ENCODE data around the gene NKD2.
"Not testable (repeated sequence)": the region's sequence is repeated elsewhere in the genome, so short reads cannot be mapped to it uniquely, and the experiment has no call there.

Gene NKD2, protein sequence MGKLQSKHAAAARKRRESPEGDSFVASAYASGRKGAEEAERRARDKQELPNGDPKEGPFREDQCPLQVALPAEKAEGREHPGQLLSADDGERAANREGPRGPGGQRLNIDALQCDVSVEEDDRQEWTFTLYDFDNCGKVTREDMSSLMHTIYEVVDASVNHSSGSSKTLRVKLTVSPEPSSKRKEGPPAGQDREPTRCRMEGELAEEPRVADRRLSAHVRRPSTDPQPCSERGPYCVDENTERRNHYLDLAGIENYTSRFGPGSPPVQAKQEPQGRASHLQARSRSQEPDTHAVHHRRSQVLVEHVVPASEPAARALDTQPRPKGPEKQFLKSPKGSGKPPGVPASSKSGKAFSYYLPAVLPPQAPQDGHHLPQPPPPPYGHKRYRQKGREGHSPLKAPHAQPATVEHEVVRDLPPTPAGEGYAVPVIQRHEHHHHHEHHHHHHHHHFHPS

GRCh38 chr5:1008451-1009358 lies at the start of gene NKD2:
Gene NKD2 (plus strand): TSS chr5:1008802. CDS start chr5:1009058, 256 bp downstream.
- peak; percentile 10 for DNase-seq (ENCODE audit: low spot score)

DNA sequence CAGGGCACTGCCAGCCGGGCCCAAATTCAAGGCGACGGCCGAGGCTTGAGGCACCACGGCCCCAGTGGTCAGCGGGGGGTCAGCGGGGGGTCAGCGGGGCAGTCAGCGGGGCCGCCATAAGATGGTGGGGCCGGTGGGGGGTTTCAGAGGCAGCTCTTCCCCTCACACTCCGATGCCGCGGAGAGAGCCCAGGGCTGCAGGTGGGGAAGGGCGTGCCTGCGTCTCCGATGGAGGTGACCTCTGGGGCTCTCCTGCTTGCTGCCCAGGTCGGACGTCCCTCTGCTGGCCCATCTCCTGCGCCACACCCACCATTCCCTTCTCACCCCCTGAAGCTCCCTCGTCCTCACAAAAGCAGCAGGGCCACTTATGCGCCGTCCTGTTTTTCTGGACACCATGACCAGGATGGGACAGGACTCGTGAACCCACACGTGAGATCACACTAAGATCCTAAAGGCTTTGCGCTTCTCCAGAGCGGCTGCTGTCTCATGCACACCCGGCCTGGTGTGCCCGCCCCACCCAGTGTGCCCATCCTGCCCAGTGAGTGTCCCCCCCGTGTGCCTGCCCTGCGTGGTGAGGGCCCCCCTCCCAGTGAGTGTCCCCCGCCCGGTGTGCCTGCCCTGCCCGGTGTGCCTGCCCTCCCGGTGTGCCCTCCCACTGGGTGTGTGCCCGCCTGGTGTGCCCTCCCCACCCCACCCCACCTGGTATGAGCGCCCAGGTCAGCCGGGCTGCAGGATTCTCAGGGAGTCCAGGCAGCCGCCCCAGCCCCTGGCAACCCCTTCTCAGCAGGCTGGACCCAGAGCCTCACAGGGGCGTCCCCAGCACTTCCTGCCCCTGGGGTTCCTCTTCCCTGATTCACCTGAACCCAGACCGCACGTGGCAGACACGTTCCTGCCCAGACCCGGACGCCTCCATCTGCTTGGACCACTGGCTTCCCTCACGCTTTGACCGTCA lies 48.7 kb upstream of the NKD2 start:
- no peak for DNase-seq (ENCODE audit: low spot score)

GRCh38 chr5:960551-960950 lies 48.1 kb upstream of the NKD2 start:
- no peak for DNase-seq (ENCODE audit: low spot score)

DNA sequence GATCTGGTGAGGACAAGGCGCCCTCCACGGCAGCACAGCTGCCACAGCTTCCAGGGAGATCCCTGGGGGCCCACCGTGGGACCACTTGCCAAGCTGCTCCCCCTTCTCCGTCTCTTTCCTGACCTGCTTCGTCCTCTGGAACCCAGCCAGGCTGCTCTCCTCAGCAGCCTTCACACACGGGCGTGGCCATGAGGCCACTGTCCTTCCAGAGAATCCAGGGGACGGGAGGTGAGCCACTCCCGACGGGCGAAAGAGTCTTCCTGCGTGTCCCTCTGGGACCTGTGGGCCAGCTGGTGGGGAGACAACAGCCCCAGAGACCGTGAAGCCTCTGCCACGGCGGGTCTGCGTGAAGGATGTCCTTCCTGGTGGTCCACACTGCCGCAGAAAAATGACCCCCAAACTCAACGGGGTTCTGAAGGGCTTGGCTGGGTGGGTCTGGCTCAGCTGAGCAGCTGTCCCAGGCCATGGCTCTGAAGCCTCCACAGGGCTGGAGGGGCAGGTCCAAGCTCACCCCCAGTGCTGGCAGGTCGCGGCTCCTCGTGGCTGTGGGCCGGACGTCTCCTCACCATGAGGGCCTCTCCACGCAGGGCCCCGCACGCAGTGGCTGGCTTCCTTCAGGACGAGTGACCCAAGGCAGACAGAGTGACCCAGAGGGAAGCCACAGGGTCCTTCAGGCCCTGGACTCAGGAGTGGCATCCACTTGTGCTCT lies 47.4 kb upstream of the NKD2 start:
- no peak for DNase-seq (ENCODE audit: low spot score)

- no peak for DNase-seq (ENCODE audit: low spot score)
These were observed 46.8 kb upstream of the NKD2 start for GRCh38 chr5:961711-962240.

DNA sequence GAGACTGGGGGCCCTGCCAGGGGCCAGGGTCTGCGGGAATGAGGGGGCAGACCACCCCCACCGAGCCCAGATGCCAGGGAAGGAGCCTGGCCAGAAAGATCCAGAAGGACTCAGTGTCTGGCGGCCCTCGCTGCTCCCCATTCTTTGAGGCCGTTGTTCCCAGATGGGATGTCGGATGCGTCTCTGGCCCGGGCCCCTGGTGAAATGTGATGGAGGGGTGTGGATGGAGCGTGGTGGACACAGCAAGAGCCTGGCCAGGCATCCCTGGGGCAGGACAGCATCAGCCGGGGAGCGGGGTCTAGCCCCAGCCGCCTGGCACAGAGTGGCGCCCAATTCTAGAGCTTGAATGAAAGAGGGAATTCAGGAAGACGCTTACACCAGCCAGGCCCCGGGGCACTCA lies 46.2 kb upstream of the NKD2 start:
- no peak for DNase-seq (ENCODE audit: low spot score)

- DNase-seq (ENCODE audit: low spot score): no peak
These were observed 45.8 kb upstream of the NKD2 start for GRCh38 chr5:962801-963200.

DNA sequence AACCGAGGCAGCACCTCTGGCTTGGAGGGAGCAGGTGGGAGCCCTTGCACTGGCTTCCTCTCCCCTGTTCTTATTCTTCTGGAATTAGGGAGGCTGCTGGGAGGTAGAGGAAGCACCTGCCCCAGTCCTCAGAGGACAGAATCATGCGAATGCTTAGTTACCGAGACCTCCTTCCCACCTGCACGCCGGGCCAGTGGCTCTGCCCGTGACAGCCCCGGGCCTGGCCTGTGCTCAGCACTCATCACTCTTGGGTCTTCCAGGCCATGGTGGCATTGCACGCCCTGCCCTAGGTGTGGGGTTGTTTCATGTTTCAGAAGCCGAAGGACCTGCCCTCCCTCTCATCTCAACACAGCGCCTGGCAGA lies 45.3 kb upstream of the NKD2 start:
- no peak for DNase-seq (ENCODE audit: low spot score)

DNA sequence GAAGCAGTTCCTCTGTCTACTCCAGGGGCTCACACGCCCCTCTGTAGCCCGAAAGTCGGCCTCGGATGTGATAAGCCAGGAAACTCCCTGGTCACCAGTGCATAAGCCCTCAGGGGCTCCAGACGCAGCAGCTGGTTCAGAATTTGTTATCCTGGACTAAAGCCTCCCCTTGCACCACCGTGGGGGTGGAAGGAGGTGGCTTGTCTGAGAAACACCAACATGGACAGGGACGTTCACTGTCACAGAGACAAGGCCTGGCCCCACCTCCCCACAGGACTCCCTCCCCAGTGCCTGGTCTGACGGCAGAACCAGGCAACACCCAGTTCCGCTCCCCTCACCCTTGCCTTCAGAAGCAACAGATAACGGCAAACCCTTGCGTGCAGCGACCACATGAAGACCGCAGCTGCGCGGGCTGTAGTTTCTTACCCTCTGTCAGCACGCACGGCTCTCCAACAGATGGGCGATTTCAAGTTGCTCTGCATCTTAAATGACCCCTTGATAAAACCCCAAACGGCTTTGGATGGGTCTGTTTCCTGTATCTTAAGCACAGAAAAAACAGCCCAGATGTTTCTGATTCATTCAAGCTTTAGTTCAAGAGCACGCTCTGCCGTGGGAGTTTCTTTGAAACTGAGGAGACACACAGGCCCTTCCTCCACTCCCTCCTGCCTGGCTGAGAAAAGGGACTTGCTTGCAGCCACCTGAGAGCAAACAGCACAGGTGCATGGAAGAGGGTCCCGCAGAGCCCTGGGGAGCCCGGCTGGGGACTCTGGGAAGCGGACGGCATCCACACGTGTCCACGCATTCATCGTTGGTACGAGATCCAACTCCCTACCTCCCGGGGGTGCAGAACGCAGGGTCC lies 44.7 kb upstream of the NKD2 start:
- DNase-seq (ENCODE audit: low spot score): no peak

- no peak for DNase-seq (ENCODE audit: low spot score)
These were observed 43.8 kb upstream of the NKD2 start for GRCh38 chr5:964821-965220.

- DNase-seq (ENCODE audit: low spot score): no peak
These were observed 42.8 kb upstream of the NKD2 start for GRCh38 chr5:965604-966344.

- DNase-seq (ENCODE audit: low spot score): no peak
These were observed 42.3 kb upstream of the NKD2 start for GRCh38 chr5:966345-966710.

- no peak for DNase-seq (ENCODE audit: low spot score)
These were observed 41.7 kb upstream of the NKD2 start for GRCh38 chr5:966941-967340.

DNA sequence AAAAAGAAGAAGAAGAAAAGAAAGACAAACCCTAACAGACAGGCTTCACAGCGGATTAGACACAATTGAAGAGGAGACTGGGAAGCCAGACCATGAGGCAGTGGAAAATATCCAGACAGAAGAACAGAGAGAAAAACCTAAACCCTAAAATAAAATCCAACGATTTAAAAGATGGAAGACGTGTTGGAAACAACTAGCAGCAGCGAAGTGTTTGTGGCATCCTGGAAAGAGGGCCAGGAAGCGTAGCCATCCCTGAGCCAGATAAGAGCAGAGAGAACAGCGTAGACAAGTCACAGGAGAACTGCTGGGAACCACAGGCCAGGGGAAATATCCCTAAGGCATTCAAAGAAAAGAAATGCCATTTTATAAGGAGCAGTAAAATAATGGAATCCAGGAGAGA lies 39.7 kb upstream of the NKD2 start:
- DNase-seq (ENCODE audit: low spot score): no peak

- DNase-seq (ENCODE audit: low spot score): no peak
These were observed 39.2 kb upstream of the NKD2 start for GRCh38 chr5:969408-969839.

DNA sequence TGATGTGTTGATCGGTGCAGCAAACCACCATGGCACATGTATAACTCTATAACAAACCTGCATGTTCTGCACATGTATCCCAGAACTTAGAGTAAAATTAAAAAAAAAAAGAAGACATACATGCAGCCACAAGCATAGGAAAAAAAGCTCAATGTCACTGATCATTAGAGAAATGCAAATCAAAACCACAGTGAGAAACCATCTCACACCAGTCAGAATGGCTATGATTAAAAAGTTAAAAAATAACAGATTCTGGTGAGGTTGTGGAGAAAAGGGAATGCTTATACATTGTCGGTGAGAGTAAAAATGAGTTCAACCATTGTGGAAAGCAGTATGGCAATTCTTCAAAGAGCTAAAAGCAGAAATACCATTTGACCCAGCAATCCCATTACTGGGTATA lies 36.0 kb upstream of the NKD2 start:
- DNase-seq (ENCODE audit: low spot score): not testable (repeated sequence)

DNA sequence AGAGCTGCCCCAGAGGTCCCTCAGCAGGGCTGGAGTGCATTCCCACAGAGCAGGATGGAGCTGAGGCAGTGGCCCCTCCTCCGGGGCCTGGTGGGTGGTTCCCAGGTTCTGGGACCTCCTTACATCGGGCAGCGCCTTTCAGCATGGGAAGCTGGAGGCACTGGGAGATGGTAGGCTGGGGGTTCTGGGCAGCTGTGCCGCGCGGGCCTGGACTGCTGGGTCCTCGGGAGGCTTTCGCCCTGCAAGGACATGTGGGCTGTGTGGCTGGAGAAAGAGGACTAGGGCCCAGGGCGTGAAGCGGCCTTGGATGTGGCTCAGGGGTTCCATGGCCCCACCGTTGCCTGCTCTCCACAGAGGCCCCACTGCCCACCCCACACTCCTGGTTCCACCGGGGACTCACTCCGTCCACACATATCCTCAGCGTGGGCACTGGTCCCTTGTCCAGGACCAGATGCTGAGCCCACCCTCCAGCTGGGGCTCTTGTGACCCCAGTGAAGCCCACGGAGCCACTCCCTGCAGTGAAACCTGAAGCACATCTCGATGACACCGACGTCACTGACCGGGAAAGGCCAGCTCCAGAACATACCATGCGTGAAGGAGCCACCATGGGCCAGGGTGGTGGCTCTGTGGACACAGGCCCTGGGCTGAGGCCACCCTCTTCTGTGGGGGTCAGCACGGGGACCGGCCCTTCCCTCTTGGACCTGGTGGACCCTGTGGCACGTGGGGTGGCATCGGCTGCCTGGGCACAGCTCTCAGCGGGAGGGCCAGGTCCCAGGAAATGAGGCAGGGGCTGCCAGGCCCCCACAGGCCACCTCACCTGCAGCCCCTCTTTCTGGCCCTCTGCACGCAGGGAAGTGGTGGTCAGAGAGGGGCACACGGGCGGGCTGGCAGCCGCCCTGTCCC lies 31.5 kb upstream of the NKD2 start:
- DNase-seq (ENCODE audit: low spot score): no peak

DNA sequence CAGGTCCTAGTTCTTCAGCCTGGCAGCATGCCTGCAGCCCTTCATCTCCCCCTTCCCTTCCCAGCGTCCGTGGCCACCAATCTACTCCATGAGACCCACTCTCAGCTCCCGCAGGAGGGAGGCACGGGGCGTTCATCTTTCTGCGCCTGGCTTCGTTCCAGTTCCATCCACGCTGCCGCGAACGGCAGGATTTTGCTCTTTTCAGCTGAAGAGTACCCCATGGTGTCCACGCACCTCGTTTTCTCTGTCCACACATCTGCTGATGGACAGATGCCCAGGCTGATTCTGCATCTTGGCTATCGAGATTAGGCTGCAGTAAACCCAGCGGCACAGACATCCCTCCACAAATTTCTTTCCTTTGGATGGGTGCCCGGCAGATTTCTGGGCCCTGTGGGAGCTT lies 30.5 kb upstream of the NKD2 start:
- no peak for DNase-seq (ENCODE audit: low spot score)
